A673 (cell line): ENCODE results near the gene SYAP1. TPM values are rescaled to one million over a fixed set of nuclear protein-coding genes. Genes with fewer than 3 reads are reported as not detected.

Experiments
- BruUV-seq: library from RNA; stranded (reverse); fragments of 400-500 nt; replicated peaks from 2 replicates; lab custom pipeline; 2021; lab: Mats Ljungman, UMichigan
- CTCF ChIA-PET: fragments of 300-600 bp; sonication (Branson Sonifier 250); formaldehyde crosslinking; loops from one replicate; lab custom pipeline; 2022; ENCODE audit warnings: antibody characterized with exemption; lab: Charles Lee
- POLR2A ChIA-PET: fragments of 300-600 bp; sonication (Branson Sonifier 250); formaldehyde crosslinking; loops from one replicate; lab custom pipeline; 2022; ENCODE audit warnings: antibody characterized with exemption; ENCODE audit not compliant: low non-redundant PET; lab: Charles Lee
- DNase-seq: peaks from one replicate; pipeline ENCODE4 v3.0.0-alpha.2; 2015; ENCODE audit warnings: low spot score
- H3K27ac ChIP-seq: fragments of 200-600 bp; sonication (generic); 2 replicates; pipeline ENCODE4 v1.5.1; 2016; ENCODE audit warnings: mixed run types, low read depth, mild to moderate bottlenecking, mixed read lengths, antibody characterized with exemption, low read length; ENCODE audit not compliant: poor library complexity, severe bottlenecking
- H3K27me3 ChIP-seq: fragments of 200-600 bp; sonication (generic); replicated peaks from 2 replicates; pipeline ENCODE4 v1.6.1; 2017; ENCODE audit warnings: mixed run types, low read depth, mild to moderate bottlenecking, mixed read lengths, antibody characterized with exemption, low read length; ENCODE audit not compliant: insufficient read depth, poor library complexity
- H3K36me3 ChIP-seq: fragments of 200-600 bp; sonication (generic); 2 replicates; pipeline ENCODE4 v1.6.1; 2016; ENCODE audit warnings: mixed run types, mild to moderate bottlenecking, mixed read lengths, antibody characterized with exemption, low read length; ENCODE audit not compliant: insufficient read depth, poor library complexity, severe bottlenecking
- H3K4me1 ChIP-seq: fragments of 200-600 bp; sonication (generic); 2 replicates; pipeline ENCODE4 v1.6.1; 2017; ENCODE audit warnings: mixed run types, mild to moderate bottlenecking, mixed read lengths, antibody characterized with exemption, low read length; ENCODE audit not compliant: insufficient read depth, poor library complexity, severe bottlenecking
- H3K4me3 ChIP-seq: fragments of 200-600 bp; sonication (generic); 2 replicates; pipeline ENCODE4 v1.5.1; 2016; ENCODE audit warnings: low read depth, mixed run types, mild to moderate bottlenecking, mixed read lengths, low read length; ENCODE audit not compliant: poor library complexity, severe bottlenecking
- H3K9me3 ChIP-seq: fragments of 200-600 bp; sonication (generic); 2 replicates; pipeline ENCODE4 v1.6.1; 2016; ENCODE audit warnings: mixed run types, low read depth, mild to moderate bottlenecking, mixed read lengths, antibody characterized with exemption, low read length; ENCODE audit not compliant: poor library complexity, severe bottlenecking
- EZH2 ChIP-seq: fragments of 200-600 bp; sonication (generic); IDR thresholded peaks from 2 replicates; pipeline ENCODE4 v1.6.1; 2017; ENCODE audit warnings: borderline replicate concordance, low read depth, mild to moderate bottlenecking, mixed read lengths, antibody characterized with exemption, low read length; ENCODE audit not compliant: poor library complexity, severe bottlenecking
- intact Hi-C: fragments of 100-400 bp; cut with micrococcal nuclease; formaldehyde crosslinking; loops from one replicate; pipeline ENCODE4 v1.10.0; 2022; ENCODE audit not compliant: unreplicated experiment
- total RNA-seq: library from RNA; stranded (reverse); gene quantifications from 2 replicates; pipeline ENCODE4 v1.2.3, GENCODE V29; 2021
- TF ChIP-seq, protein P1 (sequence below): fragments of 300-800, 200-600 bp; sonication (generic); conservative IDR thresholded peaks from 2 replicates; pipeline ENCODE4 v1.5.1; 2017; ENCODE audit warnings: low read depth, mild to moderate bottlenecking, antibody characterized with exemption, low read length, moderate library complexity, mixed read lengths

Gene SYAP1
- total RNA-seq, 1 experiment from 2014 or later, result 41.8 TPM

DNA sequence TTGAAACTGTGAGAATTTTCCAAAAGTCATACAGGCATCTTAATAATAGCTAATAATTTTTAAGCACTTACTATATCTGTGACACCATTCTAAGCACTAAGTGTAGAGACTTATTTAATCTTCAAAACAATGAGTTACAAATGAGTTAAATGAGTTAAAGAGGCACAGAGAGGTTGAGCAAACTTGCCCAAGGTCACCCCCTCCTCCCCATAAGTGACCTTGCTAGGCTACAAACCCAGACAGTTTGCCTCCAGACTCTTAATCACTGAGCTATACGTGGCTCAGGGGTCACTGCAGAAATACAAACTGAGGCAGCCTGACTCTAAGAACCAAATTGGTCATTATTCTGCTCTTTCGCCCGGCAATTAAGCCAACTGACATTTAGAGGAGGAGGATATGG, 22.5 kb upstream of the SYAP1 start:
- no peaks in the 10 kb centered on the region for H3K27me3 ChIP-seq
- TF ChIP-seq EZH2, result no peak
- TF ChIP-seq, protein P1, sequence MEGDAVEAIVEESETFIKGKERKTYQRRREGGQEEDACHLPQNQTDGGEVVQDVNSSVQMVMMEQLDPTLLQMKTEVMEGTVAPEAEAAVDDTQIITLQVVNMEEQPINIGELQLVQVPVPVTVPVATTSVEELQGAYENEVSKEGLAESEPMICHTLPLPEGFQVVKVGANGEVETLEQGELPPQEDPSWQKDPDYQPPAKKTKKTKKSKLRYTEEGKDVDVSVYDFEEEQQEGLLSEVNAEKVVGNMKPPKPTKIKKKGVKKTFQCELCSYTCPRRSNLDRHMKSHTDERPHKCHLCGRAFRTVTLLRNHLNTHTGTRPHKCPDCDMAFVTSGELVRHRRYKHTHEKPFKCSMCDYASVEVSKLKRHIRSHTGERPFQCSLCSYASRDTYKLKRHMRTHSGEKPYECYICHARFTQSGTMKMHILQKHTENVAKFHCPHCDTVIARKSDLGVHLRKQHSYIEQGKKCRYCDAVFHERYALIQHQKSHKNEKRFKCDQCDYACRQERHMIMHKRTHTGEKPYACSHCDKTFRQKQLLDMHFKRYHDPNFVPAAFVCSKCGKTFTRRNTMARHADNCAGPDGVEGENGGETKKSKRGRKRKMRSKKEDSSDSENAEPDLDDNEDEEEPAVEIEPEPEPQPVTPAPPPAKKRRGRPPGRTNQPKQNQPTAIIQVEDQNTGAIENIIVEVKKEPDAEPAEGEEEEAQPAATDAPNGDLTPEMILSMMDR, result no peak
- intact Hi-C loops, result no loop called here
- ChIA-PET POLR2A (no interaction called here), CTCF (no interaction called here)
- H3K36me3 ChIP-seq, result no peaks in the 10 kb centered on the region
- DNase-seq, result no peak
- no peak overlapping the region for H3K27ac ChIP-seq
- no TSS peak for BruUV-seq
- no peaks in the 10 kb centered on the region for H3K9me3 ChIP-seq
- H3K4me1 ChIP-seq, result no peaks in the 10 kb centered on the region
- no peak overlapping the region for H3K4me3 ChIP-seq

DNA sequence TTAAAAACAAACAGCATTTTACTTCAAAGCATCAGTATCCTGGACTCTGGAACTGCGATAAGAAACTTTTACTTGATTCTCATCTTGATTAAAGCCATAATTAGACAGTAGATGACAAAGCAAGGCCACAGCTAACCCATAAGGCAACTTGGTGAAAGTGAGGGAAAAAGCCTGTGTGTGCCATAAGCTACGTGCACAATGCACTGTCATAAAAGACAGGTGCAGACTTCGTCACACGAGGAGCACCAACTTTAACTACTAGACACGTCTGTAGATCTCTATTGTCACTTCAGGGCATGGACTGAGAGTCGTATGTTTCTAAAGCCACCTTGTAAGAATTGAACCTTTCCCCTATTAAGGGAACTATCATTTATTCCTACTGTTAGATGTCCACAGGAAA, 20.0 kb upstream of the SYAP1 start:
- ChIA-PET CTCF (no interaction called here), POLR2A (no interaction called here)
- intact Hi-C loops, result no loop called here
- Histone ChIP-seq H3K27ac (no peak overlapping the region), H3K36me3 (no peaks in the 10 kb centered on the region), H3K4me3 (no peak overlapping the region), H3K4me1 (no peaks in the 10 kb centered on the region), H3K27me3 (no peaks in the 10 kb centered on the region), H3K9me3 (no peaks in the 10 kb centered on the region)
- no peak for DNase-seq
- BruUV-seq, result no TSS peak
- TF ChIP-seq EZH2, result no peak
- TF ChIP-seq, protein P1, result no peak

DNA sequence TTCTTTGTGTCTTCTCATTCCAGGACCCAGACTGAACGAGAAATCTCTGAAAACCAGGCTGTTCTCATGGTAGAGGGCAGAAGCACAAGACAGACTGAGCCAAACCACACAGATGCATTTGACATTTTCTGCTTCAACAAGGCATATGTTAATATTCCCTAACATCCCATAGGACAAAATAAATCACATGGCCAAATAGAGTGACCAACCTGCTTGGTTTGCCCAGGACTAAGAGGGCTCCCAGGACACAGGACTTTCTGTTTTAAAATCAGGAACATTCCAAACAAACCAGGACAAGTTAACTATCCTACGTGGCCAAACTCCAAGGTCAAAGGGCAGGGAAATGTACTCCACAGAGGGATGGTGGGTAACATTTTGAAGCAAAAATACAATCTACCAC, 18.7 kb upstream of the SYAP1 start:
- TF ChIP-seq, protein P1, result no peak
- TF ChIP-seq EZH2, result no peak
- ChIA-PET CTCF (no interaction called here), POLR2A (no interaction called here)
- no TSS peak for BruUV-seq
- Histone ChIP-seq H3K27ac (no peak overlapping the region), H3K27me3 (no peaks in the 10 kb centered on the region), H3K9me3 (no peaks in the 10 kb centered on the region), H3K4me3 (no peak overlapping the region), H3K4me1 (no peaks in the 10 kb centered on the region), H3K36me3 (no peaks in the 10 kb centered on the region)
- intact Hi-C loops, result no loop called here
- DNase-seq, result no peak
